Retina (tissue), 1 donor: ENCODE measurements around the gene TNNI3K.

Experiments
- DNase-seq: peaks from one replicate; pipeline ENCODE4 v3.0.0-alpha.2; 2016

Gene TNNI3K

DNA sequence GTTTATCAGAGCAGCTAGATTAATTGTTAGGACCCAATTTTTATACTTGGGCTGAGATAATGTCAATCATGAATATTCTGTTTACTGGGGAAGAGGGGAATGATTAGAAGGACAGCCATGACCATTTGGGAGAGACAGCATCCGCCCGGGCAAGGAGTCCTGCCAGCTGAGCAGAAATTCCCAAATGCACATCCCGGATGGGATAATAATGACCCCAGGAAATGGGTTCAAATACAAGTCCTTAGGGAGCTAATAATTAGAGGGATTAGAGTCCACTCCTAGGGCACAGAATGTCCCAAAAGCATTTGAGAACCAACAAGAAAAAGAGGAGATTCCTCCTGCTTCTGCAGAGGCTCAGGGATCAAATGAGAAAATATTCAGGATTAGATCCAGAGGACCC lies 161.3 kb downstream of the TNNI3K start:
- DNase-seq, result no peak

DNA sequence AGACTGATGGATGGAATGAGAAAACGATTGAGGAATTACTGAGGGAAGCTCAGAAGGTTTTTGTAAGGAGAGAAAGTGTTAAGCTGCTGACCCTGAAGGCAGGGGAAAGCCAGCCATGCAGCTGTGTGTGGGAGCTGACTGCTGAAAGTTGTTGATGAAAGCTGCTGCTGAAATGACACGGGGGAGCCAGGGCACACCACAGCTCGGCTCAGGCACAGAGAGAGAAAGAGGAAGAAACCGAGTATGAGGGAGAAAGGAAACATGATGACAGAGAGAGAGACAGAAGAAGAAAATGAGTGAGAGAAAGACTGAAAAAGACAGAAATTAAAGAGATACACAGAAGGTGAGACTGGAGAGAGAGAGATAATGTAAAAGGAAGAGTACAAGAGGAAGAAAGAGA lies 161.7 kb downstream of the TNNI3K start:
- no peak for DNase-seq

DNA sequence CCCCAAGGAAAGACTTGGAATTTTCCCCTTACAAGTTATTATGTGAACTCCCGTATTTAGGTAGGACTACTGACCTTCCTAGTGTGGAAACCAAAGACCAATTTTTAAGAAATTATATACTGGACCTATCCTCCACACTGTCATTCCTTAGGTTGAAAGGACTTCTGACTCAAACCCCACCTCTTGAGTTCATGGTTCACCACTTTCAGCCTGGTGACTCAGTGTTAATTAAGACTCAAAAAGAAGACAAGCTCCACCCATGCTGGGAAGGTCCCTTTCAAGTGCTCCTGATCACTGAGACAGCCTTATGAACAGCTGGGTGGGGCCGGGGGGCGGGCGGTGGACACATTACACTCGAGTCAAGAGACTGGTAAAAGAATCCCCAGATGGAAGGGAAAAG lies 164.1 kb downstream of the TNNI3K start:
- no peak for DNase-seq

DNA sequence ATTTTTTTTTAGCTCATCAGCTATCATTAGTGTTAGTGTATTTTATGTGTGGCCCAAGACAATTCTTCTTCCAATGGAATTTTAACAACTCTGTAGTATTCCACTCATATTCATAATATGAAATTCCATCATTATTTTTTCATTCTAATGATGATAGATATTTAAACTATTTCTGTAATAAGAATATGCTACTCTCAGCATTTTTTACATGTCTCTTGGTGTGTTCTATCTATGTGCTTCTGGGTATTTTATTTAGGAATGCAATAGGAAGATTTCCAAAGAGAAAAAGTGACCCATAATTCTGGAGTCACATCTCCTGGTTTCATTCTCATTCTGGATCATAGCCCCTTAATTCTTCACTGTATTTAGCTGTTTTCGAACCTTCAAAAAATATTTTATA lies 167.7 kb downstream of the TNNI3K start:
- DNase-seq, result no peak

DNA sequence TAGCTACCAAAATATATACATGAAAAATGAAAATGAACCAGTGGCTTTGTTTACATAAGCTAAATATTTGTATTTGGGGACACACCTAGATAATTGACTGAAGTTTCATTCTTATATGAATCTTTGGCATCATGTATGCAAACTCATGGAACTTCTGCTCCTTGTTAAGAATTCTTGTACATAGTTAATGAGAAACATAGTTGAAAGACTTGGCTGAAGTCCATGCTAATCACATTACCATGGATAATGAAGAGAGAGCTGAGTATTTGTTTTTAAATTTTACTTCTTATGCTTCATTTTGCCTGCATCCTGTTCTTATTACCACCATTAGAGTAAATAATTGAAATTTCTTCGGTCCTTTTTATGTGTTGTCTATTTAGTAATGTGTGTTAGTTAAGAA lies 168.4 kb downstream of the TNNI3K start:
- DNase-seq, result no peak

DNA sequence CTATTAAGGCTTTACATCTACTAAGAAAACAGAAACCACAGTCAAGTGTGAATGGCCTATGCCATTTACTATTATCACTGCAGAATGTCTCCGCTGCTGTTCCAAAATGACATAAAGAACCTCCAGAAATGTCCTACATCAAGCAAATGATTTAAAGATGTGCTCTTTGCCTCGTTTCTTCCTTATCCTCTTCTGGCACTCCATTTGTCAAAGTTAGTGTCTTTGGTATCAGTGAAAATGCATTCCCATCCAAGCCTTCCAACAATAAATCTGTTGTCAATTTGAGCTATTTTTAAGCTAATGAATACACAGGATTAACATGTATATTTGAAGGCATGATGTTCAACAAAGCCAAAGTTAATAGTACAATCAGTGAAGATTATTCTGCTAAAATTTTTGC lies 171.6 kb downstream of the TNNI3K start:
- DNase-seq, result no peak

DNA sequence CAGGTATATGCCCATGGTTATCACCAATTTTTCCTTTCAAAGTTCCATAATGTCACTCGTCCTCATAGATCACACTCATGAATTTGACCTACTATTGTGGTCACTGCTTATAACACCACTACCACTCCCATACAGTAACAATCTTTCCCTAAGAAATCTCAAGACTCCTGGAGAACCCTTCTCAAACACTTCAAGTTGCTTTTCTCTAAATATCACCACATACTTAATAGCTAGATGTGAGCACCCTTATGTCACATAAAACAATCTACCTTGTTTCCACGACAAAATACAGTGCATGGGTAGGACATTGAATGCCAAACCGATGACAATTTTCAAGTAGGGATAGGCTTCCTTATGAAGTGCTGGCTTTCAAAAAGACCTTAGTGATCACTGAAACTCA lies 172.7 kb downstream of the TNNI3K start:
- no peak for DNase-seq

DNA sequence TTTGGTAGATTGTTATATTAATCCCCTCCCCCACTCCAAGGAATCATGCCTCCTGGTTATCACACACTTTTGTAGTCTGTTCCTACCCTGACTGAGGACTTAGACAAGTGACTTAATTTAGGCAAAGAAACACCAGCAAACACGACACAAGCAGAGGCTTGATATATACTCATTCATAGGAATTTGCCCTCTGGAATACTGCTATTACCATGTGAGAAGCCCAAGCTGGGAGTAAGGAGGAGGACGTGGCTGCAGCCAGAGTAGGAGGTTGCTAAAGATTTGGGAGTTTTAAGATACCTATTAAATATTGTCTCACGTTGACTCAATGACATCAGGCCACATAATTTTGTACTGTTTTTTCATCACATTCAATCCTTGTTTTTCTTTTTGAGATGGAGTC lies 177.1 kb downstream of the TNNI3K start:
- no peak for DNase-seq

DNA sequence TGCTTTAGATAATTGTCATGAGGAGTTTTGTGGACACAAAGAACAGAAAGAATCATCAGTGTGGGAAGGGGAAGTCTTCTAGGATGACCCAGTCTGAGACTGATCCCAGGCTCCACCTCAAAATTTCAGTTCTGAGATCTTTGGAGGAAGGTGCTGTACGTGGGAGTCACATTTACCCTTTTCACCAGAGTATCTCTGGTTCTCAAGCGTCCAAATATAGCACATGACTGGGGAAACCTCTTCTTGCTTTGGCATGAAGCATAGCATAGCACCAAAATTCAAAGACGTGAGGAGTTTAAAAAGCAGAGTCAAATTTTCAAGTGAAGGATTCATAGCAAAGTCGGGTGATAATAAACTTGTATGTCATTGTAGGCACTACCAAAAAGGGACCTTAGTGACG lies 180.7 kb downstream of the TNNI3K start:
- DNase-seq, result no peak

DNA sequence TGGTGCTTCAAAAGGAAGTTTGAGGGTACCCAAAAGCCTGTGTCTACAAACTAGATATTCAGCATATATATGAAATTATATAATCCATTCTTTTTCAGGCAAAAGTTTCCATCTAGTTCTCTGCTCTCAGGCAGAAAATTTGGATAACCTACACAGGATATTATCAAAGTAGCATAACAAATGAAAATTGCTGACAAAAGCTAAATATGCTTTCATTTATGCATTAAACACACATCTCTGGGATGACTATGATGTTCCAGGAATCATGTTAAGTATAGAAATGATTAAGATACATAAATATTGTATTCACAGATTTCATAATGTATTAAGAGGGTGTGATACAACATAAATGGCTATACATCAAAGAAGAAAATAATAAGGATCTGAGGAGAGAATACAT lies 184.4 kb downstream of the TNNI3K start:
- DNase-seq, result no peak

DNA sequence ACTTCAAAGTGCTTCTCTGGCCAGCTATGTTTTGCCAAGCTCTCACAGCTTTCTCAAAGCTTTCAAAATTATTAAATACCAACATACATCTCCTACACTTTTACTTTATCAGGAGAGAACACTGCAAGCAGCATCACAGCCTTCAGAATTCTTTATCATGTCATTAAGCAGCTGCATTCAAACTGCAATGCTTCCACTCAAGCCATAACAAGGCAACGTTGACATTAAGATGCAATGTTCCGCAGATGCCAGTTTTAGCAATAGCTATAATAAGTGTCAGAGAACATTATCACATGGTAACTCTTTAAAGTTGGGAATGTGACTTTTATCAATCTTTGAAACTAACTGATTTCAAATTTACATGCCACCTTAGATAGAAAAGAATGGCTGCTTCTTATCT lies 185.3 kb downstream of the TNNI3K start:
- no peak for DNase-seq

DNA sequence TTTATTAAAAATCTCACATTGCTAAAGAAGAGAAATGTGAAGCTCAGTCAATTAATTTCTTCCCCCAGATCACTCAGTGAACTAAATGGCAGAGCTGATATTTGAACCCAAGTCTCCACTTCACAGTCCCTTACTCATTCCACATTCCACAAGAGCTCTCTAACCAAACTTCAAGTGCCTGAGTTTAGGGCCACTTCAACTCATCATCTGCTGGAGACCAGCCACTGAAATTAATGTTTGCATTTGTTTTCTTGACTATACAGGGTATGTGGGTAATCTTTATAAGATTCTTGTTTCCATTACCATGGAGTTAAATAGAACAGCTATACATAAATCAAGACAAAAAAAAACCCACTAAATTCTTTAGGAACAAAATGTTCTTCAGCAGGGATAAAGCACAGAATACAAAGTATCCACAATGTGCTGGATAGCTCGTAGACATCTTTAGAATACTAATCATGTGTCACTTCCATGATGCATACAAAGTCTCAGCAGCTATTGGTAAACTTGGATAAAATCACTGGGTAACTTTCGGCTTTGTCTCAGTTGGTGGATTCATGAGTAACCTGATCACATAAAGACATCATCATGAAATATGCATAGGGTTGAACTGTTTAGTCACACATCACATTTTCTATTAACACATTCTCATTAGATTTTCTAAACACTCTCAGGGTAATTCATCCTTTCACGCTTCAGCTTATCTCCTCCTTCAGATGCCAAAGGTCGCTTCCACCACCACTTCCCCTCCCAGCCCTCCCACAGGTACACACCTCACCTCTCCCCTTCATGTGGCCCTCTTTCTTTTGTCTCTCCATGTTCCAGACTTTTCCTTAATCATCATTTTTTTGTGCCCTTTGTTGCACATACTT lies 187.5 kb downstream of the TNNI3K start:
- DNase-seq, result no peak

DNA sequence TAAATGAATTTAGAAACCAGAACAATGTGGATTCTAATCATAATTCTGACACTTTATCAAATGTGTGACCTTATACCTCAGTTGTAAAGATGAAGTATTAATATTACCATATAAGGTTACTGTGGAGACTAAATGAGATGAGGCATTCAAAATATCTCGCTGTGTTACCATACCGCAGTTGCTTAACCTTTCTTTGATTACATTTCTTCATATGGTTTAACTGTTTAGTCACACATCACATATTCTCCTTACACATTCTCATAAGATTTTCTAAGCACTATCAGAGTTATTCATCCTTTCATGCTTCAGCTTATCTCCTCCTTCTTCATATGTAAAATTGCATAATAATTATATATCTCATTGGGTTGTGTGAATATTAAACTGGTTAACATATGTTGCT lies 188.3 kb downstream of the TNNI3K start:
- no peak for DNase-seq

DNA sequence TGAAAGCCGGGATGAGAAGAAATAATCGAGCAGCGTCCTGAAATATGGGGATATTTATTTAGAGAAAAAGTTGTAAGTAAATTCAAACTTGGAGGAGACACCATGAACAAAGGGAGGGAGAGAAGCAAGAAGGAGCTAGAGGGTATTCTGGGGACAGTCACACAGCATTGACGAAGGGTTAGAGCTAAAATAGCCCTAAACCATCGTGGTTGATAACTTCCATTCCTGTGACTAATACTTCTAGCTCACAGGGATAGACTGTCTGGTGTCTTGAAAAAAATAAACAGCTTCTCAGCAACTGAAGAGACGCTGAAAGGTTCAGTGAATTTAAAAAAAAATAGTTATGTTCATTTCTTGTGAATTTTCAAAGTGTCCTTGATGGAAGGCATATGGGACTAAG lies 190.5 kb downstream of the TNNI3K start:
- no peak for DNase-seq

DNA sequence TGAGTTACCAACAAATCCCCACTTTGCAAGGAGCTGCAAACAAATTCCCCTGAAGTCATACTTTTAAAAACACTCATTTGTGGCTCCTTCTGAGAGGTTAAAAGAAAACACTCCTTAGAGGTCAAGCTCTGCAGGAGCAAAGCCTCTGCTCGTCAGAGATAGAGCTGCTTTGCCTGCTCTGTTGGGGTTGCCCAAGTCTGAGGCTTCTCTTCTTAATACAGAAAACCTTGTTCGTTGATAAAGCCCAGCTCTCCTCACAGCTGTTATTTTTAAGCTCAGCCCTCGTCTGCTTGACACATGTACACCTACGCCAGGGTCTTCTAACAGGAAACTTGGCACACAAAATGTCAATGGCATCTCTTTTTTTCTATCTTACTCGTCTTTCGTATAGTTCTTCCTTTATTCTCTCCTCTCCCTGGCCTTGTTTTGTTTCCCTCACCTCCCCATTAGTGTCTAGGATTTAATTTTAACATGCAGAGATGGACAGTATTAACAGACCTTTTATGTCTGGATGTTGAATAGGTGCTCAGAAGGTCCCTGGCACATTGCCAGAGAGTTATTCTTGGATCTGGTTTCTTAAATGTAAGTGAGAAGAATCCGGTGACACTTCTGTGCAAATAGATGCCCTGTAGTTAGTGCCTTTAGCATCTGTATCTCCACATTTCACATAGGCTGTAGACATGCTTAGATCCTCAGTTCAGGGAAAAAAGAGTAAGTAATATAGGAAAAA lies 191.2 kb downstream of the TNNI3K start:
- DNase-seq, result no peak

DNA sequence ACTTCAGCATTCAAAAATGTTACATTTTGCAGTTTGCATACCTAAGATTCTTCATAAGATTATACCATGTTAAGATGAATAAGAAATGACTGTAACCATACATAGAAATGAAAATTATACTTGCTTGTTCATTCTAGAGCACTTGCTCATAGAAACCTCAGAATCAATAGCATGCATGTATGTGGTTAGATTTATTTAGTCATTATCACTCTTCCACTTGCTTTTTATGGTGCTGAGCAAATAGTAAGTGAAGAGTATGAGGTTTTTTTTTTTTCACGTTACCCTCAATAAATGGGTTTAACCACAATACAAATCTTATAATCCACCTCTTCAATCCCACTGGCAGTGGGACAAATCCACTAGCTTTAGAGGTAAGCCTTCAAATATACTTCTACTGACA lies 192.5 kb downstream of the TNNI3K start:
- no peak for DNase-seq

DNA sequence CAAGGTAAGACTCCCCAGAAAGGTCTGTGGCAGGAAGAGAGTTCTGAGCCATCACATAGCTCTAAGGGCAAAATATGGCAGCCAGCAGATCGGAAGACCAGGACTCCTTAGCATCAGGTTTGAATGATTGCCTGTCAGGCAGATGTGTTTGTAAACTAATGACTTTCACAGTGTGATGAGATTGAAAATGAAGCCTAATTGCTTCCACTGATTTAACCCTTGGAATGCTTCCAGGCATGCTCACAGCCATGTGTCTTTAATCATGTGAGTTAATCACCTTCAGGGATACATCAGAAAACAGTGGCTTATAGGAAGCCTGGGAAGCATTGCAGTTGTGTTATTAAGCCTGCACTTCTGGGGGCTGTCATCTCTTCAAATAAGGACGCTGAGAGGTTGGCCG lies 194.4 kb downstream of the TNNI3K start:
- peak; percentile 21 for DNase-seq

DNA sequence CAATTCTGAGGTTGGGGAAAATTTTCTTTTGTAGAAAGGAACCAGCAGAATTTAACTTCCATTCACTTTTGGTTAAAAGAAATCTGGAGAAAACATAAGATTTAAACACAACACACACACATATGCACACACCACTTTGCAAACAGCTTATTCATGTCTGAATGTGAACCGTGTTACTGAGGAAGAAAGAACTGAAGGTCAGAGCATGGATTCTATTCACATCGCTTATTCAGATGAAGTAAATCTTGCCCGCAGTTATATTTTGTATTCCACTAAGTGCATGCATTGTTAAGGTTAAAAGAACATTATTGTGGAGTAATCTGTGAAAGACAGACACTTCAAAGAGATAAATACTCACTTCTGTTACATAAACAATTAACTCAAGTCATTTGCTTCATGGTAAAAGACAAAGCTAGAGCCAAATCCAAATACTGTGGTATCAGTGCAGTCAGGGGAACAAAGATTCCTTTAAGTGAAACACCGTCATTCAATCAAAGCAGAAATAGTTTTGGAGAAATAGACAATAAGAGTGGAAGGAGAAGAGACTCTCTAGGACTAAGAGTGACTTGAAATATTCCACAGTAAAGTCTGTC lies 195.3 kb downstream of the TNNI3K start:
- DNase-seq, result no peak

DNA sequence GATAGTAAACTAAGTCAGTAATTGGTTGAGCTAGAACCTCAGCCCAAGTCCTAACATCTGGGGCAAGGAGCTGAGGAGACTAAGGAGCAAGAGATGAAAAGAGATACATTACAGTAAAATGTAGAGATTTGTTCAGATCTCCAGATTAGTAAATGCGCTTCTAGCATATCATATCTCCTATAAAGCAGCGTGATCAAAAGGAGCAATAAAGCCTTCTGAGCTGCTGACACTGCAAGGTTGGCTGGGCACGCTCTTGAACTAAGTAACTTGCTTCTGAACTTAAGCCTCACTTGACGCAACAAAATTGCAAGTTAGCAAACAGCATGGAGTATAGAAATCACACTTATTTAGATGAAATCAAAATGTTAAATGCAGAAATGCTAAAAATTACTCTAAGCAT lies 196.3 kb downstream of the TNNI3K start:
- DNase-seq, result no peak

DNA sequence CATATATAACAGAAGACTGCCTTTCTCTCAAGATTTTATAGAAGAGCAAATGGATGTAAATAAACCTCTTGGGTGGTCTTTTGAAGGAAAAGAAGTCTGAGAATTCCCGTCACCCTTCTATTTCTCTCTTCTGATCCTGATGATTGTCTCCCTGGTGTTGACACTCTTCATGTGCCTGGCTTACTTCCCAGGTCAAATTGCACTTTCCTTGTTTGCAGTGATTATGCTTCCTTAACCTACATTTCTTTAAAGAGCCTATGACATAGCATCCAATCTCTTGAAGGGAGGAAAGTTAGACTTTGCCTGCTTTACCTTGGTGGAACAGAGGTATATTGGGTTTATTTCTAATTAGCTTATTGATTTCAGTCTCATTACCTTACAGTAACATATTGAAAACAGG lies 197.1 kb downstream of the TNNI3K start:
- no peak for DNase-seq

DNA sequence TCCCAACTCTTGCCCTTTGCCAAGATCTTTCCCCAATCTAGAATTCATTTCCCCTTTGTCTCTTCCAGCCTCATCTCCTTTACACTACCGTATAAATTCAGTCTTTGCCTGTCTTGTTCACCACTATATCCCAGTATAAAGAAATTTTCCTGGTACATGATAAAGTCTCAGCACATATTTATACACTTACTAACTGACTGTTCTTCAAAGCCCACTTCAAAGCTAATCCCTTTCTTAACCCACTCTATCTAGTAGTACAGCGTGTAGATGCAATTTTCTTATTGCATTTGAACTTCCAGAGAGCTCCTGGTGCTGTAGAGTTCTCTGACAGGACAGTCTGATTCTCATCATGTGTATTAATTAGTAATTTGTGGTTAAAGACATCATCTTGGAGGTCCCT lies 199.1 kb downstream of the TNNI3K start:
- DNase-seq, result no peak

DNA sequence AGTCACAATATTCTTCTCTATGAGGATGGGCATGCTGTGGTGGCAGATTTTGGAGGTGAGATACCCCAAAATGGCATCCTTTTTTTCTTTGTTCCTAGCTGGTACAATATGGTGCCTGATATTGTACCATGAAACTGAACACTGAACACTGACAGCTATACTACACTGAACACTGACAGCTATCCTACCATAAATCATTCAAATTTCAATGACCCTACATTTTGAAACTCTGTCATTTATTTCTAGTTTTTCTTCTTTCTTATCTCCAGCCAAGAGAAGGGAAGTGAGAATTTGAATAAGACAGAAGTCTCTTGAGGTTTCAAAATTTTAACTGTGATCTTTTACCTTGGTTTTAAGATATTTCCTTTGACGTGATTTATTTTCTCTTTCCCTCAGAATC lies 200.9 kb downstream of the TNNI3K start:
- DNase-seq, result no peak

DNA sequence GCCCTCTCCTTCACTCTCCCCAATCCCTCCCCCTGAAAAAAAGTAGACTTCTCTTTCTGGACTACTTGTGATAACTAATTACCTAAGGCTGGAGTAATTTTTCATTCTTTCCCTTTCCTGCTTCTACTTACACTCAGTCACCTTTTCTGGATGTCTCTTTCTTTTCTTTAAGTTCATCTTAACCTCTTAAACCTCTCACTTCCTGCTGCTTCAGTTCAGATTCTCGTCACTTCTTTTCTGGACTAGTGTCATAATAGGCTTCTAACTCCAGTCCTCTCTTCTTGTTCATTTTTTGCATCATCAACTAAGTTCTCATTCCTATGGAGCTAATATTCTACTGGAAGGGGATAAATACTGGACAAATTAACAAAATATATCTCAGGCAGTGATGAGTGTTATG lies 201.8 kb downstream of the TNNI3K start:
- DNase-seq, result no peak

DNA sequence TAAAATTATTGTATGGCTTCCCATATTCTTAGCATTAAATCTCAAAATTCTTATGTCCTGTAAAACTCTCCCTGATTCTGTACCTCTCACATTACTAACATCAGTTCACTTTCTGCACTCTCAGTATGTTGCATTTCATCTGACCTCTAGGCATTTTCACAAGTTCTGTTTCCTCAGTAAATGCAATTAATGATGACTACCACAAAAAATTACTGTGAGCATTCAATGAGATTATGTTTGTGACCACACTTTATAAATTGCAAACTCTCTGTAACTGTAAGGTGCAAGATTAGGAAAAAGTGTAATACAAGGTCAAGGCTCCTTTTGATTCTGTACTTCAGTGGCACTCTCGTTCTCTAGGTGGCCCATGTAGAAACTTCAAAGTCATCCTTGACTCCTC lies 216.8 kb downstream of the TNNI3K start:
- no peak for DNase-seq
